Mucosa of descending colon (tissue), 3 donors: ENCODE results near the gene POPDC3. TPM values are rescaled to one million over a fixed set of nuclear protein-coding genes. Genes with fewer than 3 reads are reported as not detected.

Source experiments
- ATAC-seq: fragments of 200-7000 bp; cut with Tn5 transposase; one replicate; pipeline ENCODE4 v1.9.1; 2020; ENCODE audit warnings: mild to moderate bottlenecking, moderate library complexity
- DNase-seq, 3 donors: peaks; one replicate each; pipeline ENCODE4 v3.0.0-alpha.2; 2020
- H3K36me3 ChIP-seq: fragments of 200-600 bp; one replicate; pipeline ENCODE4 v1.8.0; 2021; ENCODE audit warnings: low read depth, mild to moderate bottlenecking
- H3K4me1 ChIP-seq: fragments of 200-600 bp; one replicate; pipeline ENCODE4 v1.8.0; 2021; ENCODE audit warnings: low read depth, mild to moderate bottlenecking
- H3K4me3 ChIP-seq: fragments of 200-600 bp; one replicate; pipeline ENCODE4 v1.8.0; 2021; ENCODE audit warnings: mild to moderate bottlenecking
- H3K9me3 ChIP-seq: fragments of 200-600 bp; one replicate; pipeline ENCODE4 v1.8.0; 2021; ENCODE audit warnings: mild to moderate bottlenecking
- CTCF ChIP-seq: fragments of 200-600 bp; IDR thresholded peaks from one replicate; pipeline ENCODE4 v1.8.0; 2022; ENCODE audit warnings: antibody characterized with exemption, mild to moderate bottlenecking
- intact Hi-C, 2 donors: fragments of 100-400 bp; cut with DNase I in 1 of 2; cut with micrococcal nuclease in 1 of 2; formaldehyde crosslinking; loops; one replicate each; pipeline versions ENCODE4 v1.11.0 to v1.11.1; 2022; cut with DNase I, micrococcal nuclease
- total RNA-seq, 3 donors: library from RNA; stranded (reverse); fragmentation: NEBNext Ultra II Directional in 2 of 3; extraction: Animal tissue kit (Norgen Biotek cat#: 25700) in 2 of 3; gene quantifications; one replicate each; pipeline versions ENCODE4 v1.2.1 to v1.2.4, GENCODE V29; 2021 to 2023
- donor health status: DM: no; HTN: no; CAD: no; lungs with moderate emphysema.
- donor health status: DM: no; HTN: no; CAD: no.
- donor health status: DM: no; HTN: yes; CAD: no.

POPDC3 gene
- total RNA-seq, 3 donors from 2014 or later, result 0.73 TPM; not detected in 2

DNA sequence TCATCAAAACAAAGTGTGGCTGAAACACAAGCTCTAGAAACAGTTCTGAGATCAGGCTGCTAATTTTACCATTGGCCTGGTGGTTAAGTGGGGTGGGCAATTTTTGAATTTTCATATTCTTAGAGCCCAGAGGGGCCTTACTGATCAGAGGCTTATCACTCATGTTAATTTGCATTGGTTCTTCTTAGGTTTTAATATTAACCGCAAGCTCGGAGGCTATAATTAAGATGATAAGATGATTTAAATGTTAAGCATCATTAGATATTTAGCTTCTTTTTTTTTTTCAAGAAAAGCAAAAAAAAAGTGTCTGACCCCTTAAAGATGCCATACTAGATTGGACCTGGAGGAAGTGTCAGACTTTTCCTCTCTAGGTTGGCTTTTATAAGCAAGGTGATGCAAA, 8.4 kb upstream of the POPDC3 start:
- Histone ChIP-seq H3K9me3 (no peaks in the 10 kb centered on the region), H3K4me3 (no peak overlapping the region), H3K4me1 (no peaks in the 10 kb centered on the region), H3K36me3 (no peaks in the 10 kb centered on the region)
- DNase-seq (no peak), ATAC-seq (no peak)
- intact Hi-C loops, result no loop called here
- no peak for TF ChIP-seq CTCF

DNA sequence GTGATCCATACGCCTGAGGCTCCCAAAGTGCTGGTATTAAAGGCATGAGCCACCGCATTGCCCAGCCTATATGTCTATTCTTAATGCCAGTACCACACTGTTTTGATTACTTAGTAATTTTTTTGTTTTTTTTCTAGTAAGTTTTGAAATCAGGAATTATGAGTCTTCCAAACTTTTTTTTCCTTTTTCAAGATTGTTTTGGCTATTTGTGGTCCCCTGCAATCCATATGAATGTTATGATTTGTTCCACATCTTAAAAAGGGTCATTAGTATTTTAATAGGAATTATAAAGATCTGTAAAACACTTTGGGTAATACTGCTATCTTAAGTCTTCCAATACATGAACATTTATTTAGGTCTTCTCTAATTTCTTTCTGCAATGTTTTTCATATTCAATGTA, 6.8 kb upstream of the POPDC3 start:
- TF ChIP-seq CTCF, result no peak

GRCh38 chr6:105184921-105185320, 5.1 kb upstream of the POPDC3 start:
- TF ChIP-seq CTCF, result no peak
- no peaks in the 10 kb centered on the region for H3K36me3 ChIP-seq
- H3K4me3 ChIP-seq, result no peak overlapping the region
- ATAC-seq, result no peak
- intact Hi-C loops, result no loop called here
- no peaks in the 10 kb centered on the region for H3K4me1 ChIP-seq
- no peaks in the 10 kb centered on the region for H3K9me3 ChIP-seq
- DNase-seq, result no peak

More for the DNA sequence above, 6.8 kb upstream of the POPDC3 start:
- ATAC-seq, result no peak
- no peaks in the 10 kb centered on the region for H3K36me3 ChIP-seq
- intact Hi-C loops, result no loop called here
- no peaks in the 10 kb centered on the region for H3K9me3 ChIP-seq
- DNase-seq, result no peak
- H3K4me1 ChIP-seq, result no peaks in the 10 kb centered on the region
- no peak overlapping the region for H3K4me3 ChIP-seq

GRCh38 chr6:105181981-105182515, 2.2 kb upstream of the POPDC3 start:
- DNase-seq (no peak), ATAC-seq (no peak)
- Histone ChIP-seq H3K9me3 (no peaks in the 10 kb centered on the region), H3K36me3 (no peaks in the 10 kb centered on the region), H3K4me3 (no peak overlapping the region), H3K4me1 (peaks cover 3% of the 10 kb centered on the region)
- intact Hi-C loops, result no loop called here
- TF ChIP-seq CTCF, result no peak

DNA sequence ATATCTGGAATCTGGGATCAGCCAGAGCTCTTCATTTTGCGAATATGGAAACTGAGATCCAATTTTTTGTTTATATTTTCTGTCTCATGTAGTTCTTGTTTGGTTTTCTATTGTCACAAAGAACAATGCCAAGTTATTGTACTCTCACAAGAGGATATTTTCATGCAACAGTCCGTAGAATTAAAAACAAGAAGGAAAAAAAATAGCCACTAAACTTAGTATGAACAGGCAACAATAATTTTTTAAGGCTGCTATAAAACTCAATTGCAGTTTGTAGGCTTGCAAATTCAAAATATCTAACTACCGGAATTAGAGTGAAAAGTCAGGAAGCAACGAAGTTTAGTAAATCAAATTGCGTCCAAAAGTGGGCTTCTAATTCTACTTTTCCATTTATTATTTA, 1.2 kb downstream of the POPDC3 start:
- peaks cover 3% of the 10 kb centered on the region for H3K4me1 ChIP-seq
- no peaks in the 10 kb centered on the region for H3K36me3 ChIP-seq
- no peaks in the 10 kb centered on the region for H3K9me3 ChIP-seq
- H3K4me3 ChIP-seq, result no peak overlapping the region
- TF ChIP-seq CTCF, result no peak
- ATAC-seq (no peak), DNase-seq (no peak)
- intact Hi-C loops, result no loop called here

DNA sequence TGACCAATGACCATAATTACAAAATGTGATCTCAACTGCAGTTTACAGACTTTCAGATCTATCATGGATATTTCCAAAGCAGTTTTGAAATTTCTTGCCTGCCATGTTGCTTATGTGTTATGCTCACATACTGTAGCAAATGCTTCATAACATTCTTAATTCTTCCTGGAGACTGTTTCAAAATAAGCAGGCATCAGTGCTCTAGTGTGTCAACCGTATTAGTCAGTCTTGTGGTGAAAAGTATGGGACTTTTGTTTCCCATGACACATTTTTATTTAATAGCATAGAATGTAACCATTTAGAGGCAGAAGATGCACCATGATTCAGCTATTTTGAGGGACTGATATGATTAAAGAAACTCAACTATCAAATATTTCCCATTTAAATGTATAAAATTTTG, 1.7 kb downstream of the POPDC3 start:
- Histone ChIP-seq H3K9me3 (no peaks in the 10 kb centered on the region), H3K4me1 (peaks cover 3% of the 10 kb centered on the region), H3K36me3 (no peaks in the 10 kb centered on the region), H3K4me3 (no peak overlapping the region)
- no peak for TF ChIP-seq CTCF
- DNase-seq, result no peak
- ATAC-seq, result no peak
- intact Hi-C loops, result no loop called here
